Dermis microvascular lymphatic vessel endothelial cell (primary cell): ENCODE results near the gene PPM1F. TPM values are rescaled to one million over a fixed set of nuclear protein-coding genes. Genes with fewer than 3 reads are reported as not detected.

Experiments
- DNase-seq, 2 donors: peaks; one replicate each; pipeline versions ENCODE4 v3.0.0 to v3.0.0-alpha.2; 2010; ENCODE audit warnings: low read depth in 2 of 2
- total RNA-seq: library from RNA; depleted of rRNA; stranded (reverse); fragments of >200 nt; gene quantifications from 2 replicates; pipeline ENCODE4 v1.2.1, GENCODE V29; 2014

The PPM1F gene
- total RNA-seq, 1 donor from 2014 or later = 117 TPM

DNA sequence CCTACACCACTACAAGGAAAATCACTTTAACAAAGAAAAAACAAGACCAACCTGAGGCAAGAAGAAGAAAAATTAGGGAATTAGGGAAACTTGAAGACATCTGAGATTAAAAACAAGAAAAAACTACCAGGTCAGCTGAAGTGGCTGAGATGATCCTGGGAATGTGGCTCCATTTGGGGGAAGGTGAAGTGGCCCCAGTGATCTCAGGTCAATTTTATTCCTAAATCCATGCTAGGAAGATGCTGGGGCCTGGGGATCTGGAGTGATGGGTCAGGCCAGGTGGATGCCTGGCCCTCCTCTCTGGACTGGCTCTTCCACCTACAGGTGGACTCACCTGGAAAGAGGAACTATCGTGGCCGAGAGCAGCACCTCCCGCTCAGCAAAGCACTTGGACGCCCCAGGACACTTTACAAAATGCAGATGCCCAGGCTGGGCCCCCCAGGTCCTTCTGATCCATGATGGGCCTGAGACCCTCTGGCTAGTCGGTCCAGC lies 23.3 kb upstream of the PPM1F start:
- DNase-seq = no peak

GRCh38 chr22:21975273-21975672 lies 22.6 kb upstream of the PPM1F start:
- no peak for DNase-seq

DNA sequence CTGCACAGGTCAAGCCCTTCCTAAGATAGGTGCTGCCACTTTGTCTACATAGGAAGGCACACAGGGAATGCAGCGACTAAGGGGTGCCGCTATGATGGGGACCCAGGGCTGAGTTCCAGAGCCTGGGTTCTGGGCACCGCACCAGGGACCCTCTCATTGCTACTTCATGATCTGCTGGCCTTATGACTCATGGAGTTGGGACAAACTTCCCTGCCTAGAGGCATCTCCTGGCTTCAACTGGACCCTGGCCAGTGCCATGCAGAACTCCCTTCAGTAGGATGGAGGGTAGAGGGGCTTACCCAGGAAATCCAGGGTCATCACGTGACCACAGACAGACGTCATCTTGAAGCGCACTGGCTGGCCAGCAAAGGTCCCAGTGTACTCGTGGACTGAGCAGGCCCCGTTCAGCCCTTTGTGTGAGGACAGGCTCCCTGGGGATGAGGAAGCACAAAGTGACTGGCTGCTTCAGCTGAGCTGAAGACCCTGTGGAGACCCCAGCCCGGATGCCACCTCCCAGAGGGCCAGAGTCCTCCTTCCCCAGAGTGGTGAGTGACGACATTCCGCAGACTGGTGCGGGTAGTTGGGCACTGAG lies 21.5 kb upstream of the PPM1F start:
- DNase-seq = no peak

DNA sequence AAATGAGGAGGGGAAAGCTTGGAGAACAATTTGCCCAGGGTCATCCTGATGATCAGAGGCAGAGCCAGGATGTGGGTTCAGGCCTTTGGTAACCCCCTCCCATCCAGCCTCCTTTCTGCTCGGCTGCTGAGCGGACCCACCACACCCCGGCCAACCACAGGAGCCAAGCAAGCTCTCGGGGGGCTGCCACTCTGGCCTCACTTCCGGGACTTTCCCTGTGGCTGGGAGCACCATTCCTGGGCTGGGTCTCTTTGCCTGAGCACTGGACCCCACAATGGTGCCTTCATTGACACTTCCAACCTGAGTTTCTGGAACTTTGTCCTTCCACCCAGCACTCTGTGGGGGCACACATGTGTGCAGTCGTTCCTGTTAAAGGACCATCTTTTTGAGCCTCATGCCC lies 20.2 kb upstream of the PPM1F start:
- no peak for DNase-seq

DNA sequence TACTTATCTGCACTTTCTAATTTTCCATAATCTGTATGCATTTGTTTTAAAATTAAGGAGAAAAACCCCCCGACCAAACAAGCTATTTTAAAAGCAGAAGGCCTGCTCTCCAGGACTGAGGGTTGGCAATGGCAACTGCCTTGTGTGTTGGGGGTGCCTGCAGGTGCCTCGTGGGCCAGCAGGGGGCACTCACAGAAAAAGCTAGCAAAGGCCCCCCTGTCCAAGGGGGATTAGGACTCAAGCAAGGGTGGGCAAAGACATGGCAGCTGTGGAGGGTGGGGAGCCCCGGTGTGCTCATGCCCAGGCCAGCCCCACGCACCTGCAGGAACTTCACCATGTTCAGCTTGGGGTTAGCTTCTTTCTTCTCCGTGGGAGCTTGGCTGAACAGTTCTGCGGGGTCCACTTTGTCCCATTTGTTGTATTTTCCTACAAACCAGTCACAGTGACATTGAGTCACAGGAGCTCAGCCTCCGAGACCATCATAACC lies 19.7 kb upstream of the PPM1F start:
- DNase-seq = peak; percentile 18 to 49

DNA sequence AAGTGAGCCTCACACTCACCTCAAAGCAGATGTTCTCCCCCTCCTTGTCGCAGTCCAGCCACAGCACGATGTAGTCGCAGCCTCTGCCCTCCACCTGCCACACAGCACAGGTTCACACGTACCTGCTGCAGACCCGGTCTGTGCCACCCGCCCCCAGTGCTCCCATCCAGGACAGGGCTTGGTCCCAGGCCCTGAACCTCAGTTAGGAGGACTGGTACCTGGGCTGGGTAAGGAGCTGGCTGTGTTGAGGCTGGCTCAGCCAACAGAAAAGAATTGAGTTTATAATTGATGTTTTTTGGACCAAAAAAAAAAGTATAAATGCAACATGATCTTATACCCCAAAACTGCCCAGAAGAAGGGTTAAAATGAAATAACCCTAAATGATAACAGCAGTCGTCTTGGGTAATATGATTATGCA lies 19.2 kb upstream of the PPM1F start:
- DNase-seq = no peak

GRCh38 chr22:21970800-21971617 lies 18.4 kb upstream of the PPM1F start:
- no peak for DNase-seq

- DNase-seq = no peak
Measured at GRCh38 chr22:21970037-21970799, 17.6 kb upstream of the PPM1F start.

GRCh38 chr22:21968452-21969129 lies 15.9 kb upstream of the PPM1F start:
- no peak for DNase-seq

- DNase-seq = no peak
Measured at GRCh38 chr22:21967693-21968271, 15.1 kb upstream of the PPM1F start.

DNA sequence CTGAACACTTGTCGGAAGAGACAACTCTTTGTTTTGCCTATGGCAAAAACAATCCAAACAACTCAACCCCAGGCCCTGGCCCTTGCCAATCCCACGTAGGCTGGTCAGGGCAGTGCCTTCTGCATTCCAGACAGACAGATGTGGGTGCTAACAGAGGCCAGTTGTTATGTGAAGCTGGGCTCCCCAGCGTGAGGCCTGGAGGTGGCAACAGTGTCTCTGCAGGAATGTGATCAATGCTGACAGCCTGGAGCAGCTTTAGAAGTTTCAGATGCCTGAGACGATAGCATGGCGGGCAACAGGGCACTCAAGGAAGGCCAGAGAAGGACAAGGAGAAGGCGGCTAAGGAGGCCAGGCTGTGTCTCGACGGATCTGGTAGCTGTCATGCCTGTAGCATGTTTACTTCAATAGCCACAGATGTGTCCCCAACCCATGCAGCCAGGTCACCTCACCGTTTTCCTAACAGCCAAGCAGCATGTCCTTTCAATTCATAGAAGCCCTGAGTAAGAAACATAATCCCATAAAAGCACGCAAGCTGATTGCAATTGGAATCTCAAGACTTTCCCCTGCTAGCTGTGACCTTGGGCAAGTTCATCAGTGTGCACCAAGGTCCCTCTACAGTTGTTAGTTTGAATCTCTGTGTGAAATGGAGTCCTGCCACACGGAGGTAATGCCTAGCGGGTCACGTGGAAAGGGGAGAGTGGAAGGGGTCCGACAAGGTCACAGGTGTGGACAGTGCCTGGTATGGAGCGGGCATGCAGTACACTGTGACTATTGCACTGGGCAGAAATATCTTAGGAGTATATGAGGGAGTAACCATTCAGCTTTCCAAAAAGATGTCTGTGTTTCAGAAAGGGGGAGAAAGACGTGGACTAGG lies 14.2 kb upstream of the PPM1F start:
- no peak for DNase-seq

GRCh38 chr22:21965762-21966288 lies 13.2 kb upstream of the PPM1F start:
- DNase-seq = no peak

DNA sequence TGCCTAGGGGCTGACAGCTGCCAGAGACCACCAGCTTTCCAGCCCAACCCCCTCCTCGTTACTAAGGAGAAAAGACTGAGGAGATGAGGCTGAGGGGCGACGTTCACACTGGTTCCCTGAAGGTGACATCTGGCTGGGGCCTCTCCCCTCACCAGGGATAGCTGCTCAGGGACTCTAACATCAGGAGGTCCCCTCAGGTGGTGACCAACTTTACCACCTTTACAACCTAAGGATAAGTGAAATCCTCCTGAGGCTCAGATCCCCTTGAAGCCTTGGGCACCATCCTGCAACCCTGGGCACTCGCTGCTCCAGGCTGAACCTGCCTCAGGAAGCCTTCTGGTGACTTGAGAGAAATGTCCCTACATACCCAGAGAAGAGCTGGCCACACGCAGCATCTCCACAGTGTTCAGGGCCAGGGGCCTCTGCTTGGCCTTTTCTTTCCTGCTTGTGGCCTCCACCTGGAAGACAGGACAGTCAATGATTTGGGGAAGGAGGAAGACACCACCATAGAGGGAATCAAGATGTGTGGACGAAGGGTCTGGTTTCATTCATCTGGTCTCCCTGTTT lies 12.4 kb upstream of the PPM1F start:
- DNase-seq = no peak

DNA sequence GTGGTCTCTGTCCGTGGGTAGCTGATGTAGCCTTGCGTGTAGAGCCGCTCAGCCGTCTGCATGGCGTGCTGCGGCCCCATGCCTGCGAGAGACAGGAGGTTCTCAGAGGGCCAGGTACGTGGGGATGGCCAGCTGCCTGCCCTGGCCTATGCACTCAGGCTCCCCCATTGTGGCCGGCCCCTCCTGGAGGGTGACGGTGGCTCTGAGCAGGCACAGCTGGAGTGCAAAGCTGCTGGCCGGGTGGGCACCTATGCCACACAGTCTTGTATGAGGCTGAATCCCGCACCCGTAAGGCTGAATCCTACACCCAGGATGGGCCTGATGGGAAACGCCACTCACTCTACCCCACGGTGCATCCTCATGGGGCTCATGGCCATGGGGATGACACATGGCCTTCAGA lies 11.6 kb upstream of the PPM1F start:
- DNase-seq = no peak

DNA sequence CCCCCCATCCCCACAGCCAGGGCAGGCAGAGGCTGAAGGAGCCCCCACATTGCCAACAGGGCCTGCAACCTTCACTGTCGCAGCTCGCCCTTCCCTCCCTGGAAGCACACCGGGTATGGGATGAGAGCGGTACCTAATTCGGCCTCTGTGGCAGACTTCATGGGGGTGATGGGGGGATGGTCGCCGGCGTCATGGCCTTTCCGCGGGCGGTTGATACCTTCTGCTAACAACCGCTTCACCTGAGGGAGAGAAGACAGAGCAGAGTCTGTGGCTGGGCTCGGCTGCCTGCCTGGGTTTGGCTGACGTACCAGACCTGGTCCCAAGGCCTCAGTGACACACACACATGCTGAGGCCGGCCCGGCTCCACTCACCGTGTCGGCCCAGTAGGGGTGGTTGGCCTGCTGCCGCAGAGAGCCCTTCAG lies 11.2 kb upstream of the PPM1F start:
- DNase-seq = no peak

GRCh38 chr22:21963286-21963685 lies 10.6 kb upstream of the PPM1F start:
- DNase-seq = no peak

DNA sequence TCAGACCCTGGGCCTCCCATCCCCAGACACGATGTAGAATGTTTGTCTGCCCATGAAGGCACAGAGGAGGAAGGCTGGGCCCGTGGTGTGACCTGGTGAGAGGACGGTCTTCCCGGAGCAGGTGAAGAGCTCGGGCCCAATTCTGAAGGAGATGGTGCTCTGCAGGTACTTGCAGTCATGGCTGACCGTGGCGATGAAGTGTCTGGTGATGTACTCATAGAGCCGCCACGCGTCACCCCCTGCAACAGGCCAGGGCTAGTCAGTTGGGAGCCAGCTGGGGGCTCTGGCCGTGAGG lies 10.0 kb upstream of the PPM1F start:
- no peak for DNase-seq

DNA sequence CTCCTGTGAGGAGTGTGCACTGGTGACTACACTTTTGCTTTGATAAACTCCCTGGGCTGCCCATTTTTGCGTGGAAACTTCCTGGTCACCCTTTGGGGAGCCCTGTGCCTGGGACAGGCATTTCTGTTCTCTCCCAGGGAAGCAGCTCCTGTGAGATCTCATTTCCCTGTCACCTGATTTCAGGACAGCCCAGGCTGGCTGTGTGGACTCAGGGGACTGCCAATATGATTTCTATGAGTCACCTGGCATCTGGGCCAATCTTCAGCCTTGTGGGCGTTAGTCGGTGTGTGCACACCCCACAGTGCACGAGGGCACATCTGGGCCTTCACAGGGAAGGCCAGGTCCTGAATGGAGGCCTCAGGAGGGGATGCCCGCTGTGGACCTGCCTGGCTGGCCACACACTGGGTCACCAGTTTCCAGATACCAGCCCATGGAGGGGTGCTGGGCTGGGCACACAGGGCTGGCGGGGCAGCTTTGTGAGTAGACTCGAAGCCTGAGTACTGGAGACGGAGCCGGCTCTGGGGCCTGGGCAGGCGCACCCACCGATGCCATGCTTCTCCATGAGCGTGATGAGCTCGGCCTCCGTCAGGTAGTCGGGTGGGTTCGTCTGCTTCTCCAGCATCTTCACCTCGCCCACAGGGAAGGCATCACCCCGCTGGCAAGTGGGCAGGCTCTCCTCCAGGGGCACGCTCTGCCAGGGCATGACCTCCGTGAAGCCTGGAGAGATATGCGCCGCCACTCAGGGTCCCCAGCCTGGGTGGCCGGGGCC lies 9.4 kb upstream of the PPM1F start:
- peak in 1 of 2 donors; percentile 33 for DNase-seq
